ENCODE measurements around the gene RAB11FIP3. TPM values are rescaled to one million over a fixed set of nuclear protein-coding genes. Genes with fewer than 3 reads are reported as not detected.

Gene RAB11FIP3
- total and polyA plus RNA-seq, 9 of the 15 experiments (the other 6 are each of a cell fraction or from before 2014, with no cell fraction given), result 0.46 to 13.1 (median 4.3) TPM

DNA sequence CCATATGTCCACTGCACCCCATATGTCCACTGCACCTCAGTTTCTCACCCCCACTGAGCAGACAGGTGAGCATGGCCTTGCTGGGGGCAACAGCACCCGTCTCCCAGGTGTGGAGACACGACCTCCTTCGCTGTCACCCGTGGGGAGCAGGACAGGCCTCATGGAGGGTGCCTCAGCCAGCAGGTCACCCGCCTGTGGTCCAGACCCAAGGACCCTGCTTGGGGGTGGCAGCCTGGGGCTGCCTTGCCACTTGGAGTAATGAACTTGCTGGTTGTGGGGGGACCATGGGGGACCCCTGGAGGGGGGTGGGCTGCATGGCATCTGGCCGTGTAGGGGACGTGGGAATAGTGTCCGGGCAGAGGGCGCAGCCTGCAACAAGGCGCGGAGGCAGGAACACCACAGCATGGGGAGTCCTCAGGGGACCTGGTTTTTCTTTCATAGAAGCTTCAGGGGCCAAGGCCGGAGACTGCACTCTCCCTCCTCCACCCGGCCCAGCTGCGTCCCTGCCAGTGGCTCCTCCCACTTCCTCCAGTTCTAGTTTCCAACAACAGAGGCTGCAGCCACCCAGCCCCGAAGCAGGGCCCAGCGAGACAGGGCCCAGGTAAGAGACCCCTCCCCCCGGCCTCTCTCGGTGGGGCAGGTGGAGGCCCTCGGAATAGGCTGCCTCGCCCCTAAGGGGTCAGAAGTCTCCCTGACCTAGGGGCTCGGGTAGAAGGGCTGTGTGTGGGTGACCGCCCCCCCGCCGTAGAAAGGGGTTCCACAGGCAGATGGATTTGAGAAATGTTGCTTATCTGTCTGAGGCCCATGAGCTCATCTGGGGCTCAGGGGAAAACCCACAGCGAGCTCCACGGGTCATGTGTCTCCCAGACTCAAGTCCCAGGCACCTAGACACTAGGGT is 141.3 kb downstream of the RAB11FIP3 start, which contains the start of gene NHLRC4 (continued):
- TF ChIP-seq, protein P1, sequence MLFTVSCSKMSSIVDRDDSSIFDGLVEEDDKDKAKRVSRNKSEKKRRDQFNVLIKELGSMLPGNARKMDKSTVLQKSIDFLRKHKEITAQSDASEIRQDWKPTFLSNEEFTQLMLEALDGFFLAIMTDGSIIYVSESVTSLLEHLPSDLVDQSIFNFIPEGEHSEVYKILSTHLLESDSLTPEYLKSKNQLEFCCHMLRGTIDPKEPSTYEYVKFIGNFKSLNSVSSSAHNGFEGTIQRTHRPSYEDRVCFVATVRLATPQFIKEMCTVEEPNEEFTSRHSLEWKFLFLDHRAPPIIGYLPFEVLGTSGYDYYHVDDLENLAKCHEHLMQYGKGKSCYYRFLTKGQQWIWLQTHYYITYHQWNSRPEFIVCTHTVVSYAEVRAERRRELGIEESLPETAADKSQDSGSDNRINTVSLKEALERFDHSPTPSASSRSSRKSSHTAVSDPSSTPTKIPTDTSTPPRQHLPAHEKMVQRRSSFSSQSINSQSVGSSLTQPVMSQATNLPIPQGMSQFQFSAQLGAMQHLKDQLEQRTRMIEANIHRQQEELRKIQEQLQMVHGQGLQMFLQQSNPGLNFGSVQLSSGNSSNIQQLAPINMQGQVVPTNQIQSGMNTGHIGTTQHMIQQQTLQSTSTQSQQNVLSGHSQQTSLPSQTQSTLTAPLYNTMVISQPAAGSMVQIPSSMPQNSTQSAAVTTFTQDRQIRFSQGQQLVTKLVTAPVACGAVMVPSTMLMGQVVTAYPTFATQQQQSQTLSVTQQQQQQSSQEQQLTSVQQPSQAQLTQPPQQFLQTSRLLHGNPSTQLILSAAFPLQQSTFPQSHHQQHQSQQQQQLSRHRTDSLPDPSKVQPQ (CRISPR knock-in tag; IDR thresholded peaks at IDR 0.05; ENCODE audit: borderline replicate concordance), result no peak
- TF ChIP-seq GTF2F1 (IDR thresholded peaks at IDR 0.05; ENCODE audit: low read depth, low read length) (no peak), GABPB2 (CRISPR knock-in tag; conservative IDR thresholded peaks at IDR 0.05) (no peak), GATAD2B (IDR thresholded peaks at IDR 0.05; ENCODE audit: borderline replicate concordance) (peak; percentile 17; the same call in 1 of the 2 replicates), MAFG (tag; conservative IDR thresholded peaks at IDR 0.05) (no peak), IRF2 (CRISPR knock-in tag; IDR thresholded peaks at IDR 0.05) (no peak), BMI1 (IDR thresholded peaks at IDR 0.05; ENCODE audit: low read length) (no peak), CTBP1 (IDR thresholded peaks at IDR 0.05; ENCODE audit: borderline replicate concordance) (peak; percentile 79; the same call in 1 of the 2 replicates), PYGO2 (tag; IDR thresholded peaks at IDR 0.05) (no peak), JUN (IDR thresholded peaks at IDR 0.05; ENCODE audit: borderline replicate concordance, low read depth, low read length) (peak; percentile 80), JUN (CRISPR knock-in tag; IDR thresholded peaks at IDR 0.05; ENCODE audit: borderline replicate concordance) (peak; percentile 66; the same call in 1 of the 2 replicates), FOXK2 (conservative IDR thresholded peaks at IDR 0.05 in 1 of 2, IDR thresholded peaks at IDR 0.05 in 1 of 2; ENCODE audit: low read depth in 2 of 2) (0 out of 4 replicates have a peak, but pooled peaks of 1 of the 2 experiments have one; percentile 36), ZFP36 (IDR thresholded peaks at IDR 0.05; ENCODE audit: low read depth, low read length, partially characterized antibody) (no peak), ZNF217 (CRISPR knock-in tag; IDR thresholded peaks at IDR 0.05) (no peak), FOXP1 (CRISPR knock-in tag; IDR thresholded peaks at IDR 0.05) (peak; percentile 83; the same call in 1 of the 2 replicates)
- TF ChIP-seq, protein P2, sequence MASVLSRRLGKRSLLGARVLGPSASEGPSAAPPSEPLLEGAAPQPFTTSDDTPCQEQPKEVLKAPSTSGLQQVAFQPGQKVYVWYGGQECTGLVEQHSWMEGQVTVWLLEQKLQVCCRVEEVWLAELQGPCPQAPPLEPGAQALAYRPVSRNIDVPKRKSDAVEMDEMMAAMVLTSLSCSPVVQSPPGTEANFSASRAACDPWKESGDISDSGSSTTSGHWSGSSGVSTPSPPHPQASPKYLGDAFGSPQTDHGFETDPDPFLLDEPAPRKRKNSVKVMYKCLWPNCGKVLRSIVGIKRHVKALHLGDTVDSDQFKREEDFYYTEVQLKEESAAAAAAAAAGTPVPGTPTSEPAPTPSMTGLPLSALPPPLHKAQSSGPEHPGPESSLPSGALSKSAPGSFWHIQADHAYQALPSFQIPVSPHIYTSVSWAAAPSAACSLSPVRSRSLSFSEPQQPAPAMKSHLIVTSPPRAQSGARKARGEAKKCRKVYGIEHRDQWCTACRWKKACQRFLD (CRISPR knock-in tag; IDR thresholded peaks at IDR 0.05), result no peak; the same call in 1 of the 2 replicates
- TF ChIP-seq, protein P3, sequence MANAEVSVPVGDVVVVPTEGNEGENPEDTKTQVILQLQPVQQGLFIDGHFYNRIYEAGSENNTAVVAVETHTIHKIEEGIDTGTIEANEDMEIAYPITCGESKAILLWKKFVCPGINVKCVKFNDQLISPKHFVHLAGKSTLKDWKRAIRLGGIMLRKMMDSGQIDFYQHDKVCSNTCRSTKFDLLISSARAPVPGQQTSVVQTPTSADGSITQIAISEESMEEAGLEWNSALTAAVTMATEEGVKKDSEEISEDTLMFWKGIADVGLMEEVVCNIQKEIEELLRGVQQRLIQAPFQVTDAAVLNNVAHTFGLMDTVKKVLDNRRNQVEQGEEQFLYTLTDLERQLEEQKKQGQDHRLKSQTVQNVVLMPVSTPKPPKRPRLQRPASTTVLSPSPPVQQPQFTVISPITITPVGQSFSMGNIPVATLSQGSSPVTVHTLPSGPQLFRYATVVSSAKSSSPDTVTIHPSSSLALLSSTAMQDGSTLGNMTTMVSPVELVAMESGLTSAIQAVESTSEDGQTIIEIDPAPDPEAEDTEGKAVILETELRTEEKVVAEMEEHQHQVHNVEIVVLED (CRISPR knock-in tag; IDR thresholded peaks at IDR 0.05), result 0 out of 2 replicates have a peak, but pooled peaks have one; percentile 2
- TF ChIP-seq, protein P4, sequence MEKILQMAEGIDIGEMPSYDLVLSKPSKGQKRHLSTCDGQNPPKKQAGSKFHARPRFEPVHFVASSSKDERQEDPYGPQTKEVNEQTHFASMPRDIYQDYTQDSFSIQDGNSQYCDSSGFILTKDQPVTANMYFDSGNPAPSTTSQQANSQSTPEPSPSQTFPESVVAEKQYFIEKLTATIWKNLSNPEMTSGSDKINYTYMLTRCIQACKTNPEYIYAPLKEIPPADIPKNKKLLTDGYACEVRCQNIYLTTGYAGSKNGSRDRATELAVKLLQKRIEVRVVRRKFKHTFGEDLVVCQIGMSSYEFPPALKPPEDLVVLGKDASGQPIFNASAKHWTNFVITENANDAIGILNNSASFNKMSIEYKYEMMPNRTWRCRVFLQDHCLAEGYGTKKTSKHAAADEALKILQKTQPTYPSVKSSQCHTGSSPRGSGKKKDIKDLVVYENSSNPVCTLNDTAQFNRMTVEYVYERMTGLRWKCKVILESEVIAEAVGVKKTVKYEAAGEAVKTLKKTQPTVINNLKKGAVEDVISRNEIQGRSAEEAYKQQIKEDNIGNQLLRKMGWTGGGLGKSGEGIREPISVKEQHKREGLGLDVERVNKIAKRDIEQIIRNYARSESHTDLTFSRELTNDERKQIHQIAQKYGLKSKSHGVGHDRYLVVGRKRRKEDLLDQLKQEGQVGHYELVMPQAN (IDR thresholded peaks at IDR 0.05; ENCODE audit: borderline replicate concordance), result no peak; the same call in 1 of the 2 replicates

Measured in K562 (cell line).